NOMO-1 treated with dmso at 0.1 percent for 144 hours (cell line): ENCODE results near the gene PRR12.

ENCODE experiments used
- DNase-seq: peaks from one replicate; lab custom pipeline; 2025; ENCODE audit not compliant: unreplicated experiment; lab: John Stamatoyannopoulos, UW

The PRR12 gene

GRCh38 chr19:49590971-49591730 lies at the start of gene PRR12:
PRR12 (plus strand) TSS chr19:49591182; CDS start chr19:49591655, 473 bp downstream.
- peak; percentile 68 for DNase-seq

GRCh38 chr19:49541914-49542313 lies 49.1 kb upstream of the PRR12 start:
- DNase-seq = no peak

- no peak for DNase-seq
These were observed 48.5 kb upstream of the PRR12 start for GRCh38 chr19:49542446-49542845.

- no peak for DNase-seq
These were observed 48.0 kb upstream of the PRR12 start for GRCh38 chr19:49543032-49543431.

GRCh38 chr19:49544154-49544553 lies 46.8 kb upstream of the PRR12 start:
- no peak for DNase-seq

- peak; percentile 49 for DNase-seq
These were observed 44.0 kb upstream of the PRR12 start for GRCh38 chr19:49546825-49547565.

- no peak for DNase-seq
These were observed 41.9 kb upstream of the PRR12 start for GRCh38 chr19:49549045-49549444.

GRCh38 chr19:49551531-49551930 lies 39.5 kb upstream of the PRR12 start:
- no peak for DNase-seq

GRCh38 chr19:49552749-49553148 lies 38.2 kb upstream of the PRR12 start:
- no peak for DNase-seq

- no peak for DNase-seq
These were observed 37.3 kb upstream of the PRR12 start for GRCh38 chr19:49553451-49554271.

- no peak for DNase-seq
These were observed 36.2 kb upstream of the PRR12 start for GRCh38 chr19:49554701-49555181.

- DNase-seq = no peak
These were observed 35.2 kb upstream of the PRR12 start for GRCh38 chr19:49555600-49556411.

GRCh38 chr19:49556412-49557398 lies 34.3 kb upstream of the PRR12 start:
- no peak for DNase-seq

- no peak for DNase-seq
These were observed 33.2 kb upstream of the PRR12 start for GRCh38 chr19:49557641-49558325.

GRCh38 chr19:49558591-49558990 lies 32.4 kb upstream of the PRR12 start:
- DNase-seq = no peak

GRCh38 chr19:49559443-49559842 lies 31.5 kb upstream of the PRR12 start:
- DNase-seq = no peak

- no peak for DNase-seq
These were observed 31.1 kb upstream of the PRR12 start for GRCh38 chr19:49559928-49560327.

- no peak for DNase-seq
These were observed 30.6 kb upstream of the PRR12 start for GRCh38 chr19:49560358-49560900.
